Hepatocyte (in vitro differentiated cells): ENCODE results near the gene PCDHA1. TPM values are rescaled to one million over a fixed set of nuclear protein-coding genes. Genes with fewer than 3 reads are reported as not detected.

Experiments used
- DNase-seq: peaks from one replicate; pipeline ENCODE4 v3.0.0-alpha.2; 2016; ENCODE audit warnings: low spot score
- H2AFZ ChIP-seq: fragments of 200-600 bp; sonication (generic); 2 replicates; pipeline ENCODE4 v1.6.0; 2016; ENCODE audit warnings: antibody characterized with exemption, mild to moderate bottlenecking
- H3K27ac ChIP-seq: fragments of 200-600 bp; sonication (generic); 2 replicates; pipeline ENCODE4 v1.5.1; 2016; ENCODE audit warnings: mild to moderate bottlenecking
- H3K27me3 ChIP-seq: fragments of 200-600 bp; sonication (generic); 2 replicates; pipeline ENCODE4 v1.6.1; 2016
- H3K36me3 ChIP-seq: fragments of 200-600 bp; sonication (generic); replicated peaks from 2 replicates; pipeline ENCODE4 v1.5.1; 2016; ENCODE audit warnings: low read depth; ENCODE audit not compliant: insufficient read depth
- H3K4me1 ChIP-seq: fragments of 200-600 bp; sonication (generic); 2 replicates; pipeline ENCODE4 v1.5.1; 2016; ENCODE audit warnings: mild to moderate bottlenecking, moderate library complexity; ENCODE audit not compliant: insufficient read depth
- H3K4me2 ChIP-seq: fragments of 200-600 bp; sonication (generic); 2 replicates; pipeline ENCODE4 v1.6.0; 2016
- H3K4me3 ChIP-seq: fragments of 200-600 bp; sonication (generic); 2 replicates; pipeline ENCODE4 v1.5.1; 2016; ENCODE audit warnings: mild to moderate bottlenecking
- H3K79me2 ChIP-seq: fragments of 200-600 bp; sonication (generic); 2 replicates; pipeline ENCODE4 v1.6.0; 2017; ENCODE audit warnings: mild to moderate bottlenecking
- H3K9me2 ChIP-seq: fragments of 200-600 bp; sonication (generic); replicated peaks from 2 replicates; pipeline ENCODE4 v1.6.0; 2017; ENCODE audit warnings: mild to moderate bottlenecking; ENCODE audit not compliant: insufficient read depth
- H3K9me3 ChIP-seq: fragments of 200-600 bp; sonication (generic); 2 replicates; pipeline ENCODE4 v1.5.1; 2016; ENCODE audit warnings: low read depth, mild to moderate bottlenecking
- H4K20me1 ChIP-seq: fragments of 200-600 bp; sonication (generic); 2 replicates; pipeline ENCODE4 v1.6.0; 2016; ENCODE audit warnings: mild to moderate bottlenecking; ENCODE audit not compliant: insufficient read depth, poor library complexity, severe bottlenecking
- CTCF ChIP-seq: fragments of 200-600 bp; sonication (generic); IDR thresholded peaks from 2 replicates; pipeline ENCODE4 v1.5.1; 2016; ENCODE audit warnings: antibody characterized with exemption, mild to moderate bottlenecking; ENCODE audit not compliant: poor library complexity
- EZH2 ChIP-seq: fragments of 200-600 bp; sonication (generic); IDR thresholded peaks from 2 replicates; pipeline ENCODE4 v1.6.1; 2016; ENCODE audit warnings: antibody characterized with exemption, mild to moderate bottlenecking, borderline replicate concordance
- EZH2phosphoT487 ChIP-seq: fragments of 200-600 bp; sonication (generic); IDR thresholded peaks from one replicate; pipeline ENCODE4 v1.6.1; 2018; ENCODE audit warnings: antibody characterized with exemption, mild to moderate bottlenecking, low read depth, moderate library complexity; ENCODE audit not compliant: unreplicated experiment, severe bottlenecking
- WGBS: methylation state at CpG from one replicate; pipeline ENCODE4 v1.1.6; 2016; ENCODE audit warnings: low lambda C conversion rate; ENCODE audit errors: missing lambda C conversion rate; 5-methylcytosine and 5-hydroxymethylcytosine counted together
- polyA plus RNA-seq: library from polyadenylated mRNA; unstranded; fragments of >200 nt; fragmentation: Nextera tagmentation; extraction: Ambion mirVana; gene quantifications from 2 replicates; pipeline ENCODE4 v1.2.1, GENCODE V29; 2016
- total RNA-seq: library from RNA; depleted of rRNA; stranded (reverse); fragments of >200 nt; gene quantifications from 2 replicates; pipeline ENCODE4 v1.2.3, GENCODE V29; 2014

Gene PCDHA1
- total and polyA plus RNA-seq, 2 experiments from 2014 or later = not detected

DNA sequence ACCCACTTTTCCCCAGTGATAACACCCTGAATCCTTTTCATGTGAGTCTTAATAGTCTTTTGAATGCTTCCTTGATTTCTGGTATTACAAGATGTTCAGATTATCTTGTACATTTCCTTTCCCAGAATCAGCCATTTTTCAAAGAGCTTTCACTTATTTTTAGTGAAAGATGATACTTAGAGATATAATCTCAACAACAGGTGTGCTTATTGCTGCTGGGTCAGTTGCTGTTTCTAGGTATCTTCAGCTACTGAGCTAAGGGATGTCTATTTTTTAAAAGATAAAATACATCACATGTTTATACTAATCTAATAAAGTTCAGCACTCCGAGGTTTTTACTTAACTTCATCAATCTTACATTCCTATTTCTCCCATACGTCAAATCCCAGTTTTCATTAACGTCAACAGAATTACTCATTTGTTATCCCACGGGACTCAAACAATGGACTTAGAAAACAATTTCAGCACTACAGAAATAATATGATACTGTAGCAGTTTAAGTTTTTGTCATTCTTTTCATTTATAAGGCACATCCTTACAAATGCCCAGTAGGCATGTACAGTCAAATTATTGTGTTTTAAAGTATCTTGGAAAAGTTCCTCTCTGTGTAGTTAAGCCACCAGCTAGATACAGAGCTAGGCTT, 149.1 kb downstream of the PCDHA1 start:
- no peak overlapping the region for H3K4me3 ChIP-seq
- TF ChIP-seq EZH2phosphoT487 (no peak), CTCF (no peak), EZH2 (no peak)
- no peak overlapping the region for H2AFZ ChIP-seq
- H3K27ac ChIP-seq = no peak overlapping the region
- no peaks in the 10 kb centered on the region for H4K20me1 ChIP-seq
- no peaks in the 10 kb centered on the region for H3K9me2 ChIP-seq
- no peaks in the 10 kb centered on the region for H3K36me3 ChIP-seq
- H3K27me3 ChIP-seq = no peaks in the 10 kb centered on the region
- no peaks in the 10 kb centered on the region for H3K4me1 ChIP-seq
- no peak for DNase-seq
- H3K79me2 ChIP-seq = peaks cover 2% of the 10 kb centered on the region
- H3K4me2 ChIP-seq = no peak overlapping the region
- no peaks in the 10 kb centered on the region for H3K9me3 ChIP-seq
- WGBS = 72% methylated on average over 4 of the region's 4 CpGs

- Histone ChIP-seq H3K4me3 (no peak overlapping the region), H3K4me1 (no peaks in the 10 kb centered on the region), H3K4me2 (no peak overlapping the region), H3K27me3 (no peaks in the 10 kb centered on the region), H3K79me2 (peaks cover 5% of the 10 kb centered on the region), H4K20me1 (peaks cover 3% of the 10 kb centered on the region), H2AFZ (no peak overlapping the region), H3K36me3 (no peaks in the 10 kb centered on the region), H3K9me3 (peaks cover 11% of the 10 kb centered on the region), H3K9me2 (no peaks in the 10 kb centered on the region), H3K27ac (no peak overlapping the region)
- 66% methylated on average over 2 of the region's 2 CpGs for WGBS
- no peak for TF ChIP-seq EZH2phosphoT487
- no peak for TF ChIP-seq EZH2
- TF ChIP-seq CTCF = no peak
- DNase-seq = no peak
These were observed 160.6 kb downstream of the PCDHA1 start for GRCh38 chr5:140946578-140946977.

DNA sequence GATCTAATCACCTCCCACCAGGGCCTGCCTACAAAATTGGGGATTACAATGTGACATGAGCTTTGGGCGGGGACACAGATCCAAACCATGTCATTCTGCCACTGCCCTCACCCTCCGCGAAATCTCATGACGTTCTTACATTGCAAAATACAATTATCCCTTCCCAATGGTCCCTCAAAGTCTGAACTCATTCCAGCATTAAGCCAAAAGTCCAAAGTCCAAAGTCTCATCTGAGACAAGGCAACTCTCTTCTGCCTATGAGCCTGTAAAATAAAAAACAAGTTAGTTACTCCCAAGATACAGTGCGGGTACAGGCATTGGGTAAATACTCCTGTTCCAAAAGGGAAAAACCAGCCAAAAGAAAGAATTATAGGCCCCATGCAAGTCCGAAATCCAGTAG, 165.7 kb downstream of the PCDHA1 start:
- H3K9me2 ChIP-seq = no peaks in the 10 kb centered on the region
- no peaks in the 10 kb centered on the region for H3K4me1 ChIP-seq
- WGBS = 90% methylated on average over 6 of the region's 6 CpGs
- no peaks in the 10 kb centered on the region for H3K9me3 ChIP-seq
- no peak overlapping the region for H2AFZ ChIP-seq
- H3K27me3 ChIP-seq = no peaks in the 10 kb centered on the region
- no peak overlapping the region for H3K27ac ChIP-seq
- no peaks in the 10 kb centered on the region for H3K36me3 ChIP-seq
- no peak for DNase-seq
- H4K20me1 ChIP-seq = no peaks in the 10 kb centered on the region
- H3K4me3 ChIP-seq = no peak overlapping the region
- H3K79me2 ChIP-seq = peaks cover 2% of the 10 kb centered on the region
- H3K4me2 ChIP-seq = no peak overlapping the region
- TF ChIP-seq CTCF = no peak
- no peak for TF ChIP-seq EZH2
- no peak for TF ChIP-seq EZH2phosphoT487
